ENCODE data around the gene NUP153.
"Not testable (repeated sequence)": the region's sequence is repeated elsewhere in the genome, so short reads cannot be mapped to it uniquely, and the experiment has no call there.

NUP153 gene

DNA sequence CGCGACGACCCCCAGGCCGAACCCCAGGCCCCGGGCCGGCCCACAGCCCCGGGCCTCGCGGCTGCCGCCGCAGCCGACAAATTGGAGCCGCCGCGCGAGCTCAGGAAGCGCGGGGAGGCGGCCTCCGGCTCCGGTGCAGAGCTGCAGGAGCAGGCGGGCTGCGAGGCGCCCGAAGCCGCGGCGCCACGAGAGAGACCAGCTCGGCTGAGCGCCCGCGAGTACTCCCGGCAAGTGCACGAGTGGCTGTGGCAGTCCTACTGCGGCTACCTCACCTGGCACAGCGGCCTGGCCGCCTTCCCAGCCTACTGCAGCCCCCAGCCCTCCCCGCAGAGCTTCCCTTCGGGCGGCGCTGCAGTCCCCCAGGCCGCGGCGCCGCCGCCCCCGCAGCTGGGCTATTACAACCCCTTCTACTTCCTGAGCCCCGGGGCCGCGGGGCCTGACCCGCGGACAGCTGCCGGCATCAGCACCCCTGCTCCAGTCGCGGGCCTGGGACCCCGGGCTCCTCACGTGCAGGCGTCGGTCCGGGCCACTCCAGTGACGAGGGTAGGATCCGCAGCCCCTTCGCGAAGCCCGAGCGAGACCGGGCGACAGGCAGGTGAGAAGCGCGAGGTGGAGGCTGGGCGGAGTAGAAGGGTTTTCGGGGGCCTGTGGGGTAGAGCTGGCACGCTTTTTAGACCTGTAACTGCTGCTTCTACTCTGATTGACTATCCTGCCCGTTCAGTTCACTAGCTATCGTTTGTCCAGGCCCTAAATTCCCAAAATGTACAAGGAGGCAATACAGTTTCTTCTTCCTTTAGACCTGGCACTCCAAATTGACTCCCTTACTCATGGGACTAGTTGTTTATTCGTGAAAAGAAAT lies 106.0 kb downstream of the NUP153 start:
- DNase-seq = peak; percentile 27 to 30

GRCh38 chr6:17599877-17600526 lies 106.7 kb downstream of the NUP153 start, which contains the start of gene FAM8A1:
Gene FAM8A1, plus strand, starts transcription at chr6:17600302. Its CDS starts 108 bp downstream, at chr6:17600410.
- peak; percentile 94 to 95 for DNase-seq

GRCh38 chr6:17596085-17596484 lies 110.6 kb downstream of the NUP153 start:
- no peak for DNase-seq

GRCh38 chr6:17593246-17593645 lies 113.5 kb downstream of the NUP153 start:
- DNase-seq = no peak

GRCh38 chr6:17591287-17591686 lies 115.4 kb downstream of the NUP153 start:
- DNase-seq = no peak

DNA sequence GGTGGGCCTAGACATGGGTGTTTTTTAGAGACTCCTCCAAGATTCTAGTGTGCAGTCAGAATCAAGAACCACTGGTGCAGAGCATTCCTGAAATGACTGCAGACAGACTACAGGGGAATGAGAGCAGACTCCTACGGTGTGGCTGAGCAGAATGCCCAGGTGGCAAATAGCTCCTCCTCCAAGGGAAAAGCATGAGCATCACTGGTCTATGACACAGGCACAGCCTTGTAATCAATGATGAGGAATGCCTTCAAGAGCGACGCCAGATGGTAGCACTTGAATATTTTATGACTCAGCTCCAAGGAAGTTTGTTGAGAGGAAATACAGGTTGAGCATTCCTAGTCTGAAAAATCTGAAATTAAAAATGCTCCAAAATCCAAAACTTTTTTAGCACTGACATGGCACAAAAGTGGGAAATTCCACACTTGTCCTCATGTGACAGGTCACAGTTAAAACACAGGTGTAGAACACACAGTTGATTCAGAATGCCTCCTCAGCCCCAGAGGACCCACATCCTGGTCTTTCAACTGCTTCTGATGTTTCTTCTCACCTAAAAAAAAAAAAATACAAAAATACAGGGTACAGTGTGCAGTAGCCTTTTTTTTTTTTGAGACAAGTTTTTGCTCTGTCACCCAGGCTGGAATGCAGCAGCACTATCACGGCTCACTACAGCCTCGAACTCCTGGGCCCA lies 117.2 kb downstream of the NUP153 start:
- no peak for DNase-seq

DNA sequence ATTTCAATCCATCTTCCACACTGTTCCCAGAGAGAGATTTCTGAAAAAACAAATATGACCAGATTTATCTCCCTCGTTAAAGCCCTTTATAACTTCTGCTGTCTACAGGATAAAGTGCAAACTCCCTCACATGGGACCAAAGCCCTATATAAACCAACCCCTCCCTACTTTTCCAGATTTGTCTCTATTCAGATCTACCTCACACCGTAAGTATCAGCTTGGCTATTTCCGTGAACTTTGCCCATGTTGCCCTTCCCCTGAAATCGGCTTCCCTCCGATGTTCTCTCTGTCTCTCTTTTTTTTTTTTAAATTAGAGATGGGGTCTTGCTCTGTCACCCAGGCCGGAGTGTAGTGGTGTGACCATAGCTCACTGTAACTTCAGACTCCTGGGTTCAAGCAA lies 118.7 kb downstream of the NUP153 start:
- DNase-seq = no peak

- DNase-seq = not testable (repeated sequence)
Measured at GRCh38 chr6:17586623-17587022, 120.1 kb downstream of the NUP153 start.

DNA sequence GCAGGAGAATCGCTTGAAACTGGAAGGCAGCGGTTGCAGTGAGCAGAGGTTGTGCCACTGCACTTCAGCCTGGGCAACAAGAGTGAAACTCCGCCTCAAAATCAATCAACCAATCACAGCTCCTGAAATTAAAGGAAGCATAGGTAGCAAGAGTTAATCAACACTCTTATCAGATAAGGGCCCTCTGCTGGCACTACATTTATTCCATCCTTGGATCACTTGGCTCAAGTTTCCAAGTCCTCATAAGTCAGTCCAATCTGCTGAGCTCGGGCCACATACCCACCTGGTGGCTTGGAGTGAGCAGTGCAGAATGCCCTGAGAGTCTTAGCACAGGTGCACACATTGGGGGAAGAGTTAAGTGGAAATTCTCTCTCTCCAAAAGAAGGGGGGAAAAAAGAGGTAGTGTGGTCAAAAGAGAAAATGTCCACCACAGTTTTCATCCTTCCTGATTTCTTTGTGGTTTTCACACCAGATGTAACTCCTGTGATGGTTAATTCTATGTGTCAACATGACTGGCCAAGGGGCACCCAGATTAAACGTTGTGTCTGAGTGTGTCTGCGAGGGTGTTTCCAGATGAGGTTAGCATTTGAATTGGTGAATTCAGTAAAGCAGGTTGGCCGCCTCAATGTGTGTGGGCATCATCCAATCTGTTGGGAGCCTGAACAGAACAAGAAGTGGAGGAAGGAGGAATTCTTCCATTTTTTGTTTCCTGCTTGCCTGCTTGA lies 120.8 kb downstream of the NUP153 start:
- DNase-seq = no peak

DNA sequence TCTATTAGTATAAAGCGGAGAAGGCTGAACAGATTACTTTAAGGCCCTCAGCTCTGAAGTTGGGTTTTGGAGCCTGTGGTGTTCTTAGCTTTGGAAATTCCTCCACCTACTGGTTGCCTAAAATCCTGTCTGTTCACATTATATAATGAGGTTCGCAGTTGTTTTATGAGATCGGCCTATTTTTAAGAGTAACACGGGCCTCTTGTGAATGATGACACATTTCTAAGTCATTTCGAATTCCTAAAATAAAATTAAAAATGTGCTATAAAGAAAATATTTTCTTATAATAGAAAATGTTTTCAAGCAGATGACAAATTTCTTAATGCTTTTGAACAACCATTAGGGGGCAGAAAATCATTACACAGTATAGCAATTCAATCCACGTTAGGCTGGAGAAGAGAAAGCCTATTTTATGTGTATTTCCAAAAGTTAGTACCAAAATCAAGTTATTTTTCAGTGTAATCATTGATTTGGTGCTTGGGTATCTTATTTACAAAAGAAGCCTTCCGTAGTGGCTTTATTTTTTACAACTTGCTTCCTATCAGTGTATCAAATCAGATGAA lies 122.4 kb downstream of the NUP153 start:
- no peak for DNase-seq

- no peak for DNase-seq
Measured at GRCh38 chr6:17583811-17584210, 122.9 kb downstream of the NUP153 start.

DNA sequence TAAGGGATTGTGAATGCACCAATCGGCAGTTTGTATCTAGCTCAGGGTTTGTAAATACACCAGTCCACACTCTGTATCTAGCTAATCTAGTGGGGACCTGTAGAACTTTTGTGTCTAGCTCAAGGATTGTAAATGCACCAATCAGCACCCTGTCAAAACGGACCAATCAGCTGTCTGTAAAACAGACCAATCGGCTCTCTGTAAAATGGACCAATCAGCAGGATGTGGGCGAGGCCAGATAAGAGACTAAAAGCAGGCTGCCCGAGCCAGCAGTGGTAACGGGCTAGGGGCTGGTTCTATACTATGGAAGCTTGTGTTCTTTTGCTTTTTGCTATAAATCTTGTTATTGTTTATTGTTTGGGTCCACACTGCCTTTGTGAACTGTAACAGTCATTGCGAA lies 125.4 kb downstream of the NUP153 start:
- DNase-seq = not testable (repeated sequence)

DNA sequence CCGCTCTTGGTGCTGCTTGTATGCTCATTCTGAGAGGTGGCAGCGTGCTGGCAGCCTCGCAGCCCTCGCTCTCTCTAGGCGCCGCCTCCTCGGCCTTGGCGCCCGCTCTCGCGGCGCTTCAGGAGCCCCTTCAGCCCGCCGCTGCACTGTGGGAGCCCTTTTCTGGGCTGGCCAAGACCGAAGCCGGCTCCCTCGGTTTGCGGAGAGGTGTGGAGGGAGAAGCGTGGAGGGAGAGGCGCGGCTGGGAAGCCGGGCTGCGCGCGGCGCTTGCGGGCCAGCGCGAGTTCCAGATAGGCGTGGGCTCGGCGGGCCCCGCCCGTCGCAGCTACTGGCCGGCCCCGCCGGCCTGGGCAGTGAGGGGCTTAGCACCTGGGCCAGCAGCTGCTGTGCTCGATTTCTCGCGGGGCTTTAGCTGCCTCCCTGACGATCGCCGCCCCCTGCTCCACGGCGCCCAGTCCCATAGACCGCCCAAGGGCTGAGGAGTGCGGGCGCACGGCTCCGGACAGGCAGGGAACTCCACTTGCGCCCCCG lies 126.1 kb downstream of the NUP153 start:
- DNase-seq = no peak

- DNase-seq = no peak
Measured at GRCh38 chr6:17577059-17577458, 129.7 kb downstream of the NUP153 start.

DNA sequence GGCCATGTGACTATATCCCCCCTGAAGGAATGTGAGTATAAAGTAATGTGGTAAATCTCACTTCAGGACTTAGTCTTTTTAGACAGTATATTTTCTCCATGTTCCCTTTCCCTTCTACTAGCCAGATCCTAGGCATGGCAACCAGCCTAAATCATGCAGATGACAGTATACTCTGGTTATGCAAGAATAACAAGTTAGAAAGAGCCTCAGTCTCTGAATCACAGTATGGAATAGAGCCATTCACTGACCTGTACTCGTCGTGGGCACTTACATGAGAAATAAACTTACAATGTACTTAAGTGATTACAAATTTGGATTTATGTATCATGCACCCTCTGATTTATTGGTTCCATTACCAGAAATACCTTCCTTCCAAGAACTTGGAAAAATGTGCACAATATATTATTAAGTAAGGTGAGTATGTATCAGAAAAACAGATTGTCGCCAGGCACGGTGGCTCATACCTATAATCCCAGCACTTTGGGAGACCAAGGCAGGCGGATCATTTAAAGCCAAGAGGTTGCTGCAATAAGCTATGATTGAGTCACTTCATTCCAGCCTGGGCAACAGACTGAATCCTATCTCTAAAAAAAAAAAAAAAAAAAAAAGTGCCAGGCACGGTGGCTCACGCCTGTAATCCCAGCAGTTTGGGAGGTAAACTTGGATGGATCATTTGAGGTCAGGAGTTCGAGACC lies 131.7 kb downstream of the NUP153 start:
- DNase-seq = no peak

DNA sequence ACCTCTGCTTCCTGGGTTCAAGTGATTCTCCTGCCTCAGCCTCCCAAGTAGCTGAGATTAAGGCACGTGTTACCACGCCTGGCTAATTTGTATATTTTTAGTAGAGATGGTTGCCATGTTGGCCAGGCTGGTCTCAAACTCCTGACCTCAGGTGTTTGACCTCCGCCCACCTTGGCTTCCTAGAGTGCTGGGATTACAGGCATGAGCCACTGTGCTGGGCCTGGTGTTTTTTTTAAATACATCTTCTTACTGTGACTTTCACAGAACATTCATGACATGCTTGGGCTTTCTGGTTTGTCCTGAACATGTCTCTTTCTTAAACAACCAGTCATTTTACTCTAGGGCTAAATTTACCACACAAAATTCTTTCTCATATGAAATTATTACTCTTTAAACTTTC lies 141.3 kb downstream of the NUP153 start:
- DNase-seq = no peak
